Lung microvascular endothelial cell (primary cell): ENCODE measurements around the gene CEP192. TPM values are rescaled to one million over a fixed set of nuclear protein-coding genes. Genes with fewer than 3 reads are reported as not detected.

Source experiments
- DNase-seq, 2 donors: peaks; one replicate each; pipeline versions ENCODE4 v3.0.0 to v3.0.0-alpha.2; 2010; ENCODE audit warnings: low read depth in 2 of 2
- total RNA-seq: library from RNA; depleted of rRNA; stranded (reverse); fragments of >200 nt; gene quantifications from 2 replicates; pipeline ENCODE4 v1.2.1, GENCODE V29; 2014

CEP192 gene
- total RNA-seq, 1 donor from 2014 or later = 24.4 TPM

DNA sequence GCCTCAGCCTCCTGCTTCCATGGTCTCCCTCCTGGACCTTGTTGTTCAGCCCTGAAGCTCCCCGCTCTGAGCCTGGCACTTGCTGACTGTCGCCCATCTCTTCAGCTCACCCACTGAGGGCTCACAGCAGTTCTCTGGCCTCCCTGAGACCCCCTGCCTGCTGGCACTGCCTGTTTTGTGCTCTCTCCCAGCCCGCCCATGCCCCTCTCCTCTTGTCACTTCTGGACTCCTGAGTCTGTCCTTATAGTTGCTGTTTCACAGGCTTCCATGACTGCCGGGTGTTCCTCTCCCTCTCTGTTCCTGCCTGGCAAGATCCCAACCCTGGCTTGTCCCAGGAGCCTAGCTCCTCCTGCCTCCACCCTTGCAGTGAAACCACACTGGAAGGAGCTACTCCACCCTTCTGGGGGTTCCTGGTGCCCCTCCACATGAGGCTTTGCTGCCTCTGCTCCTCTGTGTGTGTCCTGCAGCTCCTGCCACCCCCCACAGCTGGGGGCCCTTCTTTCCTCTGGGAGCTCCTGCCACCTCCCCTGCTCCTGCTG, 110.6 kb downstream of the CEP192 start:
- DNase-seq = no peak

- DNase-seq = peak; percentile 28 to 36
These were observed 112.2 kb downstream of the CEP192 start for GRCh38 chr18:13103366-13103765.

GRCh38 chr18:13105059-13105458, 113.9 kb downstream of the CEP192 start:
- no peak for DNase-seq

- no peak for DNase-seq
These were observed 115.9 kb downstream of the CEP192 start for GRCh38 chr18:13107074-13107473.

DNA sequence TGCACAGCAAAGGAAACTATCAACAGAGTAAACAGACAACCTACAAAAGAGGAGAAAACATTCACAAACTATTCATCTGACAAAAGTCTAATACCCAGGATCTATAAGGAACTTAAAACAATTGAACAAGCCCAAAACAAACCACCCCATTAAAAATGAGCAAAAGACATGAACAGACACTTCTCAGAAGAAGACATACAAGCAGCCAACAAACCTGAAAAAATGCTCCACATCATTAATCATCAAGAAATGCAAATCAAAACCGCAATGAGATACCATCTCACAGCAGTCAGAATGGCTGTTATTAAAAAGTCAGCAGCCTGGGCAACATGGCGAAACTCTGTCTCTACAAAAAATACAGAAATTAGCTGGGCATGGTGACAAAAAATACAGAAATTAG, 117.2 kb downstream of the CEP192 start:
- DNase-seq = no peak

DNA sequence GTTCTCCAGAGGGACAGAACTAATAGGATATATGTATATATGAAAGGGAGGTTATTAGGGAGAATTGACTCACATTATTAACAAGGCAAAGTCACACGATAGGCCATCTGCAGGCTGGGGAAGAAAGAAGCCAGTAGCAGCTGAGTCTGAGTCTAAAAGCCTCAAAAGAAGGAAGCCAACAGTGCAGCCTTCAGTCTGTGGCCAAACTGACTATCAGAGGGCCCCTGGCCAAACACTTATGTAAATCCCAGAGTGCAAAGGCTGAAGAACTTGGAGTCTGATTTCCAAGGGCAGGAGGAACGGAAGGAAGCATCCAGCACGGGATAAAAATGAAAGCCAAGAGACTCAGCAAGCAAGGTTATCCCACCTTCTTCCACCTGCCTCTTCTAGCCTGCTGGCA, 119.4 kb downstream of the CEP192 start:
- no peak for DNase-seq

DNA sequence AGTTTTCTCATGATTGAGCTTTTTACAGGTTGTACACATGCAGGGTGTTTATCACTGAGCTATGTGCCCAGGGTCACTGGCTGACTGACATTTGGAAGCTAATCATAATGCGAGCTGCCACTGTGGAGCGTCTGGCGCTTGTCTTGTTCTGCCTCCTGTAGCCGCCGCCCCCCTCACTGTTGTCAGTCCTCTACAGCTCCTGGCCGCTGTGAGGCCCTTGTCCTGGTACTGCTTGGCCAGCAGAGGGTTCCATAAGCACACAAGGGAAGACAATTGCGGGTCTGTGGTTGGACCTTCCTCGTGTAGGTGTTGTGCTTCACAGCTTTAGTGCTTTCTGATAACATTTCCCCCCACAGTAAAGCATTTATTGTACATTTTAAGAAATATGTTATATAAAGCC, 121.8 kb downstream of the CEP192 start:
- peak; percentile 52 to 85 for DNase-seq

DNA sequence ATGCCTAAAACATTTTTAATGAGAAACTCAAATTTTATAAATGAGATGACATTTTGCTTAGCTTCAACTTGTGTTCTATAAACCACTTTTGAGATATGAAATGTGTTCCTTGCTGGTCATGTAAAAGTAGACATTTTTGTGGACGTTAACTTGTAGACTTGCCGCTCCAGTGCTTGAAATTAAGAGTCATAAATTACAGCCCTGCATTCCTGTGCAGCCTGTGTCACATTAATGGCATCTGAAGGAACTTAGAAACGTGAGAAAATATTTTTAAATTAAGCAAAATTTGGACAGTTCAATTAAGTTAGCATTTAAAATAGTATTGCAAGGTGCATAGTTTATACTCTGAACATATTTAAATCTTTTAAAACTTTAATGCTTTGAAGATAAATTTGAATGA, 129.1 kb downstream of the CEP192 start:
- DNase-seq = no peak

GRCh38 chr18:13120983-13121441, 129.8 kb downstream of the CEP192 start:
- DNase-seq = no peak

- no peak for DNase-seq
These were observed 133.2 kb downstream of the CEP192 start for GRCh38 chr18:13124411-13124810.

DNA sequence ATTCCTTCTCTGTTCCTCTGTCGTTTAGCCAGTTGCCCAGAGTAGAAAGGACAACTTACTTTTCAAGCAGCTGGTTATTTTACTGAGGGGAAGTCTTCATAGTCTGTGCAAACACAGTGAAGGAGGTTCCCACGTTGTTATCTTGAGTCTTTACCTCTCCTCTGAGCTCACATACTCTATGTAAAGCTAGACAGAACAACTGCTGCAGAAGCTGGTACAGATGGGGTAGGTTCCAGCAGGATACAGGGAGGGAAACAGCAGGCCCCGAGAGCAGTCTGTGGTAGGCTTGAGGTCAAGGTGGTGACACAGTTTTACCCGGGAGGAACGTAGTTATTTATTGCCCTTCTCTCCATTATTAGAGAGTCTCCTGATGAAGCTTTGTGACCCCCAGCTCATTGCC, 134.0 kb downstream of the CEP192 start:
- DNase-seq = no peak

- DNase-seq = no peak
These were observed 135.9 kb downstream of the CEP192 start for GRCh38 chr18:13126966-13127598.

DNA sequence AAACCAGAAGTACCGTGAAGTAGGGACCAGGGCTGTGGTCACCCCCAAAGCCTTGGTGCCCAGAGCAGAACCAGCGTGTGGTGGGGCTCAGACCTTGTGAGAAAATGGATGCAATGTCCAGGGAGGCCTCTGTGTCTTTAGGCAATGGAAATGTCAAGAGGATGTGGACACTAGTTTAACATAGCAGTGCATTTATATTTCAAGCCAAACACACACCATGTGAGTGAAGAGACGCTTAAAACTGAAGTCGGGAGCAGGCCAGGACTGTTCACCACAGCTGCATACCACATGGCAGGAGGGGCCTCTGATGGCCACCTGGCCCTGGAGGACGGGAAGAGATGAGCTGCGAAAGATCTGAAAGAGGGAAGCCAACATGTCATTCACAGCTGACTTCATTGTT, 140.1 kb downstream of the CEP192 start:
- DNase-seq = no peak

DNA sequence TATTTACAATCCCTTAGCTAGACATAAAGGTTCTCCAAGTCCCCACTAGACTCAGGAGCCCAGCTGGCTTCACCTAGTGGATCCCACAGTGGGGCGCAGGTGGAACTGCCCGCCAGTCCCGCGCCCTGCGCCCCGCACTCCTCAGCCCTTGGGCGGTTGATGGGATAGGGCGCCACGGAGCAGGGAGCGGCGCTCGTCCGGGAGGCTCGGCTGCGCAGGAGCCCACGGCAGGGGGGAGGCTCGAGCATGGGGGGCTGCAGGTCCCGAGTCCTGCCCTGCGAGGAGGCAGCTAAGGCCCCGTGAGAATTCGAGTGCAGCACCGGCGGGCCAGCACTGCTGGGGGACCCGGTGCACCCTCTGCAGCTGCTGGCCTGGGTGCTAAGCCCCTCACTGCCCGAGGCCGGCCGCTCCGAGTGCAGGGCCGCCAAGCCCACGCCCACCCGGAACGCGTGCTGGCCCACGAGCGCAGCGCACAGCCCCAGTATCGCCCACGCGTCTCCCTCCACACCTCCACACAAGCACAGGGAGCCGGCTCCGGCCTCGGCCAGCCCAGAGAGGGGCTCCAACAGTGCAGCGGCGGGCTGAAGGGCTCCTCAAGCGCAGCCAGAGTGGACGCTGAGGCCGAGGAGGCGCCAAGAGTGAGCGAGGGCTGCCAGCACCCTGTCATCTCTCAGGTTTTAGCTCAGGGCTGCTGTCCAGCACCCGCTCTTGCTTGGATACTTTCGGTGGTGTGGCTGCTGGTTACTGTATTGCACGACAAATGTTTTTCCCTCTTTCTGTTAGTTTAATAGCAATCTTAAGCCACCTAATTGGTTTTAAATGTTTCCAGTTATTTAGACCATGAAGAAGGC, 143.6 kb downstream of the CEP192 start:
- DNase-seq = no peak

- DNase-seq = peak; percentile 16 to 37
These were observed 145.1 kb downstream of the CEP192 start for GRCh38 chr18:13136056-13136903.

GRCh38 chr18:13136904-13137669, 145.9 kb downstream of the CEP192 start:
- DNase-seq = peak; percentile 7 to 41

GRCh38 chr18:13137670-13138419, 146.7 kb downstream of the CEP192 start:
- DNase-seq = peak in 1 of 2 donors; percentile 68

- no peak for DNase-seq
These were observed 147.4 kb downstream of the CEP192 start for GRCh38 chr18:13138420-13139139.

- DNase-seq = peak in 1 of 2 donors; percentile 89
These were observed 148.8 kb downstream of the CEP192 start for GRCh38 chr18:13139885-13140450.
